ENCODE measurements around the gene AK4. TPM values are rescaled to one million over a fixed set of nuclear protein-coding genes. Genes with fewer than 3 reads are reported as not detected.

The AK4 gene
- total RNA-seq, 3 donors from 2014 or later (not counting 1 experiment from before 2014, with no cell fraction given): 0.32 to 1.6 (median 0.75) TPM

- ATAC-seq (no peak), DNase-seq (no peak)
- Histone ChIP-seq H3K4me3 (ENCODE audit: low read length) (no peak overlapping the region), H3K27ac (ENCODE audit: low read length) (no peak overlapping the region), H3K27me3 (ENCODE audit: control insufficient read depth, insufficient read depth, low read length) (no peaks in the 10 kb centered on the region), H3K36me3 (ENCODE audit: control insufficient read depth, insufficient read depth, low read length) (no peaks in the 10 kb centered on the region), H3K4me1 (ENCODE audit: control insufficient read depth, insufficient read depth, low read length) (no peaks in the 10 kb centered on the region), H3K9me3 (ENCODE audit: control insufficient read depth, insufficient read depth, low read length) (no peaks in the 10 kb centered on the region)
- H3K4me1 Mint-ChIP-seq: no peaks in the 10 kb centered on the region
- H3K9me3 Mint-ChIP-seq: no peaks in the 10 kb centered on the region
- no peak overlapping the region for H3K27ac Mint-ChIP-seq
- intact Hi-C loops (cut with micrococcal nuclease): no loop called here
- H3K4me3 Mint-ChIP-seq: no peak overlapping the region
- H3K27me3 Mint-ChIP-seq (ENCODE audit: low read depth in 2 of 2): peaks cover 0 to 8% of the 10 kb centered on the region in 2 donors
- TF ChIP-seq CTCF (IDR thresholded peaks at IDR 0.05): no peak
- H3K36me3 Mint-ChIP-seq: no peaks in the 10 kb centered on the region
- 84% methylated on average over 4 of the region's 5 CpGs for WGBS (ENCODE audit: insufficient coverage)
Observed at GRCh38 chr1:65210325-65210724, 62.3 kb downstream of the AK4 start.

- H3K27me3 ChIP-seq (ENCODE audit: control insufficient read depth, insufficient read depth, low read length): no peaks in the 10 kb centered on the region
- TF ChIP-seq CTCF (IDR thresholded peaks at IDR 0.05): no peak
- Mint-ChIP-seq H3K36me3 (no peaks in the 10 kb centered on the region), H3K27ac (no peak overlapping the region), H3K4me1 (no peaks in the 10 kb centered on the region), H3K4me3 (no peak overlapping the region), H3K9me3 (no peaks in the 10 kb centered on the region), H3K27me3 (ENCODE audit: low read depth in 2 of 2) (peaks cover 0 to 8% of the 10 kb centered on the region in 2 donors)
- DNase-seq: no peak
- no peaks in the 10 kb centered on the region for H3K4me1 ChIP-seq (ENCODE audit: control insufficient read depth, insufficient read depth, low read length)
- H3K4me3 ChIP-seq (ENCODE audit: low read length): no peak overlapping the region
- WGBS (ENCODE audit: insufficient coverage): 96% methylated on average over 4 of the region's 6 CpGs
- no peaks in the 10 kb centered on the region for H3K9me3 ChIP-seq (ENCODE audit: control insufficient read depth, insufficient read depth, low read length)
- H3K36me3 ChIP-seq (ENCODE audit: control insufficient read depth, insufficient read depth, low read length): no peaks in the 10 kb centered on the region
- intact Hi-C loops (cut with micrococcal nuclease): no loop called here
- no peak overlapping the region for H3K27ac ChIP-seq (ENCODE audit: low read length)
- no peak for ATAC-seq
Observed at GRCh38 chr1:65211331-65211730, 63.3 kb downstream of the AK4 start.

GRCh38 chr1:65213271-65214023 lies 65.4 kb downstream of the AK4 start:
- H3K9me3 Mint-ChIP-seq: no peaks in the 10 kb centered on the region
- H3K4me1 ChIP-seq (ENCODE audit: control insufficient read depth, insufficient read depth, low read length): no peaks in the 10 kb centered on the region
- no peak for DNase-seq
- ATAC-seq: no peak
- H3K36me3 Mint-ChIP-seq: no peaks in the 10 kb centered on the region
- H3K27ac ChIP-seq (ENCODE audit: low read length): no peak overlapping the region
- H3K4me3 Mint-ChIP-seq: no peak overlapping the region
- no peaks in the 10 kb centered on the region for H3K27me3 ChIP-seq (ENCODE audit: control insufficient read depth, insufficient read depth, low read length)
- no peaks in the 10 kb centered on the region for H3K9me3 ChIP-seq (ENCODE audit: control insufficient read depth, insufficient read depth, low read length)
- peaks cover 0 to 6% of the 10 kb centered on the region in 2 donors for H3K27me3 Mint-ChIP-seq (ENCODE audit: low read depth in 2 of 2)
- H3K4me3 ChIP-seq (ENCODE audit: low read length): no peak overlapping the region
- H3K4me1 Mint-ChIP-seq: no peaks in the 10 kb centered on the region
- intact Hi-C loops (cut with micrococcal nuclease): no loop called here
- 58% methylated on average over 5 of the region's 5 CpGs for WGBS (ENCODE audit: insufficient coverage)
- H3K27ac Mint-ChIP-seq: no peak overlapping the region
- TF ChIP-seq CTCF (IDR thresholded peaks at IDR 0.05): no peak
- no peaks in the 10 kb centered on the region for H3K36me3 ChIP-seq (ENCODE audit: control insufficient read depth, insufficient read depth, low read length)

Data from natural killer cell (primary cell).